Upper lobe of left lung (tissue), 6 donors: ENCODE measurements around the gene INTS2. TPM values are rescaled to one million over a fixed set of nuclear protein-coding genes. Genes with fewer than 3 reads are reported as not detected.

Source experiments
- ATAC-seq, 2 donors: fragments of 200-7000 bp; cut with Tn5 transposase; one replicate each; pipeline ENCODE4 v1.9.1; 2022; ENCODE audit warnings: mild to moderate bottlenecking in 2 of 2, moderate library complexity in 2 of 2; ENCODE audit not compliant: low FRiP score in 2 of 2
- DNase-seq, 2 donors: peaks; one replicate each; pipeline ENCODE4 v3.0.0-alpha.2; 2019 to 2020
- H3K27ac ChIP-seq, 4 donors: fragments of 200-600 bp; sonication (generic); one replicate each; pipeline ENCODE4 v1.5.1; 2016 to 2019
- H3K27me3 ChIP-seq, 4 donors: fragments of 200-600 bp; sonication (generic); one replicate each; pipeline ENCODE4 v1.5.1; 2017 to 2019
- H3K36me3 ChIP-seq, 4 donors: fragments of 200-600 bp; sonication (generic); one replicate each; pipeline ENCODE4 v1.5.1; 2016 to 2019
- H3K4me1 ChIP-seq, 4 donors: fragments of 200-600 bp; sonication (generic); one replicate each; pipeline ENCODE4 v1.5.1; 2018 to 2019
- H3K4me3 ChIP-seq, 4 donors: fragments of 200-600 bp; sonication (generic); one replicate each; pipeline ENCODE4 v1.5.1; 2017 to 2019; ENCODE audit warnings: mild to moderate bottlenecking in 2 of 4, moderate library complexity in 1 of 4
- H3K9me3 ChIP-seq, 4 donors: fragments of 200-600 bp; sonication (generic); one replicate each; pipeline ENCODE4 v1.5.1; 2018 to 2019
- EP300 ChIP-seq, 4 donors: sonication (generic); formaldehyde crosslinking; IDR thresholded peaks; one replicate each; pipeline ENCODE4 v1.5.1; 2017; ENCODE audit warnings: antibody characterized with exemption in 4 of 4, control low read depth in 2 of 4
- POLR2A ChIP-seq, 4 donors: fragments of 450-650 bp; IDR thresholded peaks; one replicate each; pipeline ENCODE4 v1.5.1; 2016 to 2017; ENCODE audit warnings: antibody characterized with exemption in 4 of 4, mild to moderate bottlenecking in 2 of 4
- POLR2AphosphoS5 ChIP-seq, 2 donors: sonication (generic); formaldehyde crosslinking; IDR thresholded peaks; one replicate each; pipeline ENCODE4 v1.5.1; 2017; ENCODE audit warnings: antibody characterized with exemption in 2 of 2
- WGBS, 2 donors: methylation state at CpG; one replicate each; pipeline ENCODE4 v1.1.5; 2017 to 2018; 5-methylcytosine and 5-hydroxymethylcytosine counted together
- total RNA-seq, 6 donors: library from RNA; depleted of rRNA in 4 of 6; stranded (reverse); fragments of >200 nt in 4 of 6; gene quantifications; one replicate each; pipeline versions ENCODE4 v1.1.0 to v1.2.1, GENCODE V29; 2016 to 2021
- TF ChIP-seq, protein P1 (sequence below), 6 experiments: fragments of 450-650 bp in 4 of 6; fragments of 200-600 bp in 2 of 6; sonication (generic) in 2 of 6; IDR thresholded peaks; one replicate each; pipeline ENCODE4 v1.5.1; 2016 to 2019; ENCODE audit warnings: antibody characterized with exemption in 6 of 6
- donor health status: DM: no; HTN: no; CAD: no; lungs with moderate emphysema.
- donor health status: DM: no; HTN: yes; CAD: no; lungs with severe emphysema.

The INTS2 gene
- total RNA-seq, 6 donors from 2014 or later: 6.0 to 12.0 (median 9.9) TPM

DNA sequence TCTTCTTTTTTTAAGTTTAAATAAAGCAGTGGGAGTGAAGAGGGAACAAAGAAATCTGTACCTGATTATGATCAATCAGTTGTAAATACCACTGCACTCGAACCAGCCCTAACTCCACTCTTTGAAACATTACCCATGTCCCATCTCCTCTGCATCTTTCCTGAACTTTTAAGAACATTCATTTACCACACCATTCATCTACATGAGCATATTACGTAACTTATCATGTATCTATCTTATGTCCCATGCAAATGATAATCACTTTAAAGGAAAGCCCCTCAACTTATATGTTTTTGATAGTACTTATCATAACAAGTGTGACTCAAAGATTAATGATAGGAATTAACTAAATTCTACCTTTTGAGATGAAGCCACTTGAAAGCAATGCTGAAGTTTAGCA is 53.7 kb downstream of the INTS2 start:
- 88 to 89% methylated on average over 2 of the region's 2 CpGs for WGBS, 2 donors
- Histone ChIP-seq H3K9me3 (no peaks in the 10 kb centered on the region), H3K4me3 (no peak overlapping the region), H3K4me1 (no peaks in the 10 kb centered on the region), H3K27ac (no peak overlapping the region), H3K36me3 (peaks cover 0 to 41% (median 18%) of the 10 kb centered on the region in 4 donors), H3K27me3 (no peaks in the 10 kb centered on the region)
- TF ChIP-seq POLR2AphosphoS5 (IDR thresholded peaks at IDR 0.05): no peak
- TF ChIP-seq, protein P1, sequence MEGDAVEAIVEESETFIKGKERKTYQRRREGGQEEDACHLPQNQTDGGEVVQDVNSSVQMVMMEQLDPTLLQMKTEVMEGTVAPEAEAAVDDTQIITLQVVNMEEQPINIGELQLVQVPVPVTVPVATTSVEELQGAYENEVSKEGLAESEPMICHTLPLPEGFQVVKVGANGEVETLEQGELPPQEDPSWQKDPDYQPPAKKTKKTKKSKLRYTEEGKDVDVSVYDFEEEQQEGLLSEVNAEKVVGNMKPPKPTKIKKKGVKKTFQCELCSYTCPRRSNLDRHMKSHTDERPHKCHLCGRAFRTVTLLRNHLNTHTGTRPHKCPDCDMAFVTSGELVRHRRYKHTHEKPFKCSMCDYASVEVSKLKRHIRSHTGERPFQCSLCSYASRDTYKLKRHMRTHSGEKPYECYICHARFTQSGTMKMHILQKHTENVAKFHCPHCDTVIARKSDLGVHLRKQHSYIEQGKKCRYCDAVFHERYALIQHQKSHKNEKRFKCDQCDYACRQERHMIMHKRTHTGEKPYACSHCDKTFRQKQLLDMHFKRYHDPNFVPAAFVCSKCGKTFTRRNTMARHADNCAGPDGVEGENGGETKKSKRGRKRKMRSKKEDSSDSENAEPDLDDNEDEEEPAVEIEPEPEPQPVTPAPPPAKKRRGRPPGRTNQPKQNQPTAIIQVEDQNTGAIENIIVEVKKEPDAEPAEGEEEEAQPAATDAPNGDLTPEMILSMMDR (IDR thresholded peaks at IDR 0.05): no peak
- no peak for TF ChIP-seq EP300 (IDR thresholded peaks at IDR 0.05)
- TF ChIP-seq POLR2A (IDR thresholded peaks at IDR 0.05): no peak
- DNase-seq (no peak), ATAC-seq (no peak)

DNA sequence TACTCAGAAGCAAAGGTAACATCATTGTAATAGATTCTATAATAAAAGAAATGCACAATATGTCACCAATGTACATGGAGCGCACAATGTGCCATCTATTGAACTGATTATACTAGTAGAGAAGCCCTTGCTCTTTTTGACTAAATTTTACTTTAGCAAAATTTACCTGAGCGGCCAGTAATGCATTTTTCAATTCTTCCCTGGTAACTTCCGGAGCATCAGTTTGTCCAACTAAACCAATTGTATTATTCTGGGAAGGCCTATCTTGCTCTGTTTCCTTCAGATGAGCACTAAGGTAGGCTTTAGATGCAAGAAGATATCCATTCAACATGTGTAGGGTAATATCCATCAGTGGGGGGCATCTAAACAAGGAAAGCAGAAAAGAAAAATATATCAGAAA is 55.7 kb downstream of the INTS2 start:
- H3K4me3 ChIP-seq: no peak overlapping the region
- no peak overlapping the region for H3K27ac ChIP-seq
- DNase-seq (no peak), ATAC-seq (no peak)
- H3K4me1 ChIP-seq: no peaks in the 10 kb centered on the region
- H3K9me3 ChIP-seq: no peaks in the 10 kb centered on the region
- TF ChIP-seq, protein P1 (IDR thresholded peaks at IDR 0.05): no peak
- TF ChIP-seq EP300 (IDR thresholded peaks at IDR 0.05) (no peak), POLR2A (IDR thresholded peaks at IDR 0.05) (no peak), POLR2AphosphoS5 (IDR thresholded peaks at IDR 0.05) (no peak)
- H3K27me3 ChIP-seq: no peaks in the 10 kb centered on the region
- WGBS, 2 donors: 95 to 96% methylated on average over 3 of the region's 3 CpGs
- H3K36me3 ChIP-seq: peaks cover 0 to 46% (median 19%) of the 10 kb centered on the region in 4 donors

DNA sequence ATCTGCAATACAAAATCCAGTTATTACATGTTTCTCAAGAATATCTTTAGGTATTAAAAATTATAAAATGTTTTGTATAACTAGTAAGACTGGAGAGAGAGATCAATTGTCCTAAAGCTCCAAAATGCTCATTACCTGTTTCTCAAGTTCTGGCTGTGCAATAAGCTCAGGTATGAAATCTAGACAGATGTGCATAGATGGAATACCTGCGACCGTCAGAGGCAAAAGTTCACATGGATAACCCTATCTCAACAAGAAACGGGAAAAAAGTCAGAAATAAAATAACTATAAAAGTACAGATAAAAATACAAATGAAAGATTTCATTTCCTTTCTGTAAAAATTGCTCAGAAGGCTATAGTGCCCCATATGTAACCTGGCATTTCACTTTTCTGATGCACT is 58.6 kb downstream of the INTS2 start:
- DNase-seq (no peak), ATAC-seq (no peak)
- Histone ChIP-seq H3K9me3 (no peaks in the 10 kb centered on the region), H3K27ac (no peak overlapping the region), H3K4me1 (peaks cover 0 to 3% (median 1%) of the 10 kb centered on the region in 4 donors), H3K36me3 (peaks cover 0 to 45% (median 15%) of the 10 kb centered on the region in 4 donors), H3K27me3 (no peaks in the 10 kb centered on the region), H3K4me3 (no peak overlapping the region)
- TF ChIP-seq EP300 (IDR thresholded peaks at IDR 0.05) (no peak), POLR2A (IDR thresholded peaks at IDR 0.05) (no peak), POLR2AphosphoS5 (IDR thresholded peaks at IDR 0.05) (no peak)
- TF ChIP-seq, protein P1 (IDR thresholded peaks at IDR 0.05): no peak
- WGBS, 2 donors: 90 to 94% methylated on average over 3 of the region's 3 CpGs

DNA sequence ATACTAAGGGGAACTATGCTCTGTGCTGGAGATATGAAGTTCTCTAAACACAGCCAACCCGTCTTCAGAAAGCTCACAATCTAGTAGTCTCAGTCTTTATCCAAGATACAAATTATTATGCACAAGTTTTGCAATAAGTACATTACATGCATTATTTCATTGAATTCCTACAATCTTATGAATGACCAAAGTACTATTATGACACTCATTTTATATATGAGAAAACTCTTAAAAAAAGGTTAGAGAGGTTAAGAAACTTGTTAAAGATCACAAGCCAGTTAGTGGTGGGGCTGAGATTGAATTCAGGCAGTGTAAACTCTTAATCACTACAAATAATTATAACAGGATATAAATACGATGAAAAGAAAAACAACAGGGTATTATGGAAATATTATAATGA is 59.7 kb downstream of the INTS2 start:
- Histone ChIP-seq H3K27ac (no peak overlapping the region), H3K36me3 (peaks cover 0 to 45% (median 15%) of the 10 kb centered on the region in 4 donors), H3K27me3 (no peaks in the 10 kb centered on the region), H3K4me3 (no peak overlapping the region), H3K9me3 (no peaks in the 10 kb centered on the region), H3K4me1 (peaks cover 0 to 6% (median 3%) of the 10 kb centered on the region in 4 donors)
- WGBS, 2 donors: 92 to 93% methylated on average over 2 of the region's 2 CpGs
- no peak for TF ChIP-seq POLR2A (IDR thresholded peaks at IDR 0.05)
- no peak for TF ChIP-seq EP300 (IDR thresholded peaks at IDR 0.05)
- TF ChIP-seq, protein P1 (IDR thresholded peaks at IDR 0.05): no peak
- no peak for TF ChIP-seq POLR2AphosphoS5 (IDR thresholded peaks at IDR 0.05)
- DNase-seq: no peak
- ATAC-seq: no peak

DNA sequence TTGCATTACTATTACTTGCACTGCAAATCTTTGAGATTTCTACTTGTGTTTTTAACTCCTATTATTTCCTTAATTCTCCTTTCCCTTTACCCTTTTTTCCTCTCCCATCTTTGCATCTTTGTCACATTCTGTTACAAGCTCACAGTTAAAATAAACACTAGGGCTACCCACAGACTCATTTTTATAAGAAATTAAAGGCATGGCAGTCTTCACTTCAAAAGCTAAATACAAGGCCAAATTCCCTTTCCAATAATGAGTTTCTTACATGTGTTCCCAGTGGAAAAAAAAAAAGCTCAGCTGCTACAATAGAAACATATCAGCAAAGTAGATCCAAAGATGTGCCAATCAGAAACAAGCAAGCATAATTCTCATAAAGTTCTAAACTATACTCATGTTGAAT is 60.7 kb downstream of the INTS2 start:
- TF ChIP-seq EP300 (IDR thresholded peaks at IDR 0.05): no peak
- TF ChIP-seq, protein P1 (IDR thresholded peaks at IDR 0.05): no peak
- no peak for TF ChIP-seq POLR2AphosphoS5 (IDR thresholded peaks at IDR 0.05)
- no peak for TF ChIP-seq POLR2A (IDR thresholded peaks at IDR 0.05)
- peaks cover 0 to 42% (median 14%) of the 10 kb centered on the region in 4 donors for H3K36me3 ChIP-seq
- ATAC-seq (no peak), DNase-seq (no peak)
- no peak overlapping the region for H3K4me3 ChIP-seq
- no peaks in the 10 kb centered on the region for H3K9me3 ChIP-seq
- H3K27ac ChIP-seq: no peak overlapping the region
- no peaks in the 10 kb centered on the region for H3K27me3 ChIP-seq
- peaks cover 6 to 10% (median 8%) of the 10 kb centered on the region in 4 donors for H3K4me1 ChIP-seq
